ENCODE measurements around the gene CPS1.
A peak's percentile ranks its signal among the peaks of the same experiment; 100 is the strongest.

CPS1 gene

GRCh38 chr2:210617318-210617717, 60.9 kb downstream of the CPS1 start:
- no peak for DNase-seq

- DNase-seq, result no peak
Observed at GRCh38 chr2:210617732-210618330, 61.4 kb downstream of the CPS1 start.

GRCh38 chr2:210620456-210620855, 64.1 kb downstream of the CPS1 start:
- no peak for DNase-seq

GRCh38 chr2:210623506-210623905, 67.1 kb downstream of the CPS1 start:
- no peak for DNase-seq

- peak; percentile 60 for DNase-seq
Observed at GRCh38 chr2:210626849-210627248, 70.5 kb downstream of the CPS1 start.

GRCh38 chr2:210630873-210631560, 74.6 kb downstream of the CPS1 start:
- no peak for DNase-seq

GRCh38 chr2:210633699-210634098, 77.3 kb downstream of the CPS1 start:
- DNase-seq, result no peak

GRCh38 chr2:210635257-210635656, 78.9 kb downstream of the CPS1 start:
- DNase-seq, result no peak

GRCh38 chr2:210642333-210642732, 85.9 kb downstream of the CPS1 start:
- DNase-seq, result no peak

- no peak for DNase-seq
Observed at GRCh38 chr2:210647151-210647550, 90.8 kb downstream of the CPS1 start.

GRCh38 chr2:210654091-210654490, 97.7 kb downstream of the CPS1 start:
- no peak for DNase-seq

GRCh38 chr2:210655229-210655975, 99.0 kb downstream of the CPS1 start:
- DNase-seq, result no peak

- DNase-seq, result no peak
Observed at GRCh38 chr2:210657874-210658273, 101.5 kb downstream of the CPS1 start.

- DNase-seq, result no peak
Observed at GRCh38 chr2:210660751-210661150, 104.4 kb downstream of the CPS1 start.

- DNase-seq, result no peak
Observed at GRCh38 chr2:210662560-210662959, 106.2 kb downstream of the CPS1 start.

- no peak for DNase-seq
Observed at GRCh38 chr2:210663631-210664089, 107.3 kb downstream of the CPS1 start.

- DNase-seq, result no peak
Observed at GRCh38 chr2:210667711-210668110, 111.3 kb downstream of the CPS1 start.

GRCh38 chr2:210671065-210671464, 114.7 kb downstream of the CPS1 start:
- DNase-seq, result no peak

- no peak for DNase-seq
Observed at GRCh38 chr2:210673117-210673516, 116.7 kb downstream of the CPS1 start.

GRCh38 chr2:210676067-210676466, 119.7 kb downstream of the CPS1 start:
- no peak for DNase-seq

GRCh38 chr2:210681491-210681890, 125.1 kb downstream of the CPS1 start:
- DNase-seq, result no peak

GRCh38 chr2:210686401-210686800, 130.0 kb downstream of the CPS1 start:
- no peak for DNase-seq

GRCh38 chr2:210687786-210688470, 131.5 kb downstream of the CPS1 start:
- no peak for DNase-seq
